HepG2 (cell line): Measurements from ENCODE around the gene CCDC157. TPM values are rescaled to one million over a fixed set of nuclear protein-coding genes. Genes with fewer than 3 reads are reported as not detected.

Source experiments
- ATAC-seq: fragments of 200-7000 bp; cut with Tn5 transposase; 3 replicates; pipeline ENCODE4 v1.9.1; 2020; ENCODE audit warnings: mild to moderate bottlenecking, moderate library complexity
- BruUV-seq: library from RNA; stranded (reverse); fragments of 400-500 nt; replicated peaks from 2 replicates; lab custom pipeline; 2021; lab: Mats Ljungman, UMichigan
- CTCF ChIA-PET: fragments of 300-600 bp; formaldehyde crosslinking; extraction: SDS; loops from one replicate; lab custom pipeline; 2021; ENCODE audit warnings: low total read pairs, inconsistent platforms, low intra/inter-chr PET ratio; lab: Yijun Ruan, JAX
- POLR2A ChIA-PET: fragments of 350-600 bp; sonication (Branson Sonifier 250); formaldehyde crosslinking; loops from one replicate; lab custom pipeline; 2020; ENCODE audit warnings: antibody characterized with exemption, inconsistent platforms; lab: Yijun Ruan, JAX
- DNase-seq: peaks from one replicate; pipeline ENCODE4 v3.0.0-alpha.2; 2015; ENCODE audit warnings: low spot score
- FAIRE-seq: peaks from 3 replicates; lab custom pipeline; 2011; peaks lifted over from hg19 to GRCh38; lab: Jason Lieb, UNC
- H2AFZ ChIP-seq: one replicate; pipeline ENCODE4 v1.6.1; 2011; ENCODE audit warnings: low read length, inconsistent platforms
- H3K27ac ChIP-seq: fragments of 300-600 bp; 3 replicates; pipeline ENCODE4 v1.8.0; 2011; ENCODE audit warnings: mixed run types, mild to moderate bottlenecking, mixed read lengths, low read length, inconsistent platforms; ENCODE audit not compliant: insufficient read depth; ENCODE audit errors: extremely low read length
- H3K27me3 ChIP-seq, 2 experiments: fragments of 200-600 bp in 1 of 2; 2 replicates in 1 of 2; 3 replicates in 1 of 2; pipeline versions ENCODE4 v1.6.0 to v1.8.0; 2011; ENCODE audit warnings: low read length in 2 of 2, mild to moderate bottlenecking in 2 of 2, moderate library complexity in 2 of 2, inconsistent platforms in 1 of 2; ENCODE audit not compliant: insufficient read depth in 2 of 2, control insufficient read depth in 1 of 2
- H3K36me3 ChIP-seq, 2 experiments: fragments of 200-600 bp in 1 of 2; replicated peaks in 1 of 2; 2 replicates in 1 of 2; 3 replicates in 1 of 2; pipeline versions ENCODE4 v1.5.1 to v1.8.0; 2011; ENCODE audit warnings: low read length in 2 of 2, inconsistent platforms in 1 of 2; ENCODE audit not compliant: insufficient read depth in 2 of 2, control insufficient read depth in 1 of 2
- H3K4me1 ChIP-seq: 2 replicates; pipeline ENCODE4 v1.5.1; 2012; ENCODE audit warnings: low read length, inconsistent platforms; ENCODE audit not compliant: insufficient read depth
- H3K4me2 ChIP-seq: 2 replicates; pipeline ENCODE4 v1.6.0; 2011; ENCODE audit warnings: low read depth, low read length, inconsistent platforms
- H3K4me3 ChIP-seq, 3 experiments: fragments of 200-600 bp in 1 of 3; sonication (generic), shearing (Covaris generic) in 1 of 3; replicated peaks in 1 of 3; 2 replicates each; pipeline ENCODE4 v1.5.1; 2011 to 2016; ENCODE audit warnings: low read length in 3 of 3, inconsistent platforms in 2 of 3, low read depth in 2 of 3, mild to moderate bottlenecking in 2 of 3, control low read depth in 1 of 3, mixed read lengths in 1 of 3; ENCODE audit not compliant: insufficient read depth in 1 of 3
- H3K79me2 ChIP-seq: one replicate; pipeline ENCODE4 v1.6.1; 2011; ENCODE audit warnings: low read length, inconsistent platforms; ENCODE audit not compliant: insufficient read depth
- H3K9ac ChIP-seq: 2 replicates; pipeline ENCODE4 v1.6.0; 2011; ENCODE audit warnings: mild to moderate bottlenecking, low read depth, low read length, inconsistent platforms; ENCODE audit not compliant: insufficient read depth
- H3K9me3 ChIP-seq: 2 replicates; pipeline ENCODE4 v1.5.1; 2012; ENCODE audit warnings: mild to moderate bottlenecking, low read length
- H4K20me1 ChIP-seq: 2 replicates; pipeline ENCODE4 v1.6.0; 2011; ENCODE audit warnings: inconsistent platforms, mild to moderate bottlenecking, low read length, moderate library complexity; ENCODE audit not compliant: insufficient read depth
- BHLHE40 ChIP-seq: IDR thresholded peaks from 2 replicates; pipeline ENCODE4 v1.6.1; 2011; ENCODE audit warnings: low read length, improper control_type of control experiment
- FOXA3 ChIP-seq: IDR thresholded peaks from 2 replicates; pipeline ENCODE4 v1.6.1; 2016; ENCODE audit warnings: missing genetic modification reagents, missing compliant biosample characterization
- GABPB1 ChIP-seq: IDR thresholded peaks from 2 replicates; pipeline ENCODE4 v1.6.1; 2016; ENCODE audit warnings: mild to moderate bottlenecking, missing genetic modification reagents, moderate library complexity, missing compliant biosample characterization
- HES4 ChIP-seq: sonication (generic); formaldehyde crosslinking; IDR thresholded peaks from 2 replicates; pipeline ENCODE4 v1.9.0; 2021; ENCODE audit warnings: mild to moderate bottlenecking, missing genetic modification reagents, borderline replicate concordance
- KLF13 ChIP-seq: sonication (generic); formaldehyde crosslinking; IDR thresholded peaks from 2 replicates; pipeline ENCODE4 v1.4.0; 2020; ENCODE audit warnings: mild to moderate bottlenecking, missing genetic modification reagents
- MAFK ChIP-seq, 2 experiments: IDR thresholded peaks in 1 of 2; conservative IDR thresholded peaks in 1 of 2; 2 replicates each; pipeline ENCODE4 v1.6.1; 2011; ENCODE audit warnings: improper control_type of control experiment in 2 of 2, low read length in 2 of 2
- PBX2 ChIP-seq: IDR thresholded peaks from 2 replicates; pipeline ENCODE4 v1.6.1; 2016; ENCODE audit warnings: control low read depth
- PCBP1 ChIP-seq: fragments of 200-400 bp; formaldehyde crosslinking; IDR thresholded peaks from 2 replicates; pipeline ENCODE4 v1.6.1; 2017; ENCODE audit warnings: mild to moderate bottlenecking, low read depth, low read length, borderline replicate concordance
- TRIM24 ChIP-seq: sonication (generic); formaldehyde crosslinking; IDR thresholded peaks from 2 replicates; pipeline ENCODE4 v1.8.0; 2022; ENCODE audit warnings: mild to moderate bottlenecking, missing genetic modification reagents
- ZKSCAN5 ChIP-seq: sonication (generic); formaldehyde crosslinking; IDR thresholded peaks from 2 replicates; pipeline ENCODE4 v1.5.1; 2020; ENCODE audit warnings: mild to moderate bottlenecking, missing genetic modification reagents
- ZNF10 ChIP-seq: sonication (generic); formaldehyde crosslinking; IDR thresholded peaks from 2 replicates; pipeline ENCODE4 v1.4.0; 2020; ENCODE audit warnings: mild to moderate bottlenecking, low read depth, missing genetic modification reagents, borderline replicate concordance
- WGBS: methylation state at CpG from one replicate; pipeline ENCODE4 v1.1.6; 2017; ENCODE audit warnings: low lambda C conversion rate; 5-methylcytosine and 5-hydroxymethylcytosine counted together
- in situ Hi-C: cut with HindIII; loops from 2 replicates; pipeline ENCODE4 v1.10.0; 2017; ENCODE audit warnings: low pct_unique_long_range_greater_than_20kb; ENCODE audit not compliant: extremely low pct_ligation_motif_present
- intact Hi-C: fragments of 100-400 bp; cut with micrococcal nuclease; formaldehyde crosslinking; loops from one replicate; pipeline ENCODE4 v1.10.0; 2022; ENCODE audit not compliant: unreplicated experiment
- polyA plus RNA-seq, 8 experiments: library from polyadenylated mRNA; depleted of rRNA in 3 of 8; stranded (reverse) in 7 of 8; unstranded in 1 of 8; fragments of >200 nt; fragmentation: Illumina TruSeq in 4 of 8; extraction: Trizol in 4 of 8; gene quantifications; 2 replicates each; pipeline versions ENCODE4 v1.2.1 to v1.2.3, GENCODE V29; 2011 to 2016; ENCODE audit warnings: low read depth in 4 of 8, missing spikeins in 1 of 8, mixed read lengths in 1 of 8; ENCODE audit not compliant: insufficient read depth in 1 of 8
- total RNA-seq, 5 experiments: library from RNA; depleted of rRNA; stranded (reverse); fragments of >200 nt; fragmentation: Illumina TruSeq; extraction: Trizol; gene quantifications; 2 replicates each; pipeline ENCODE4 v1.2.3, GENCODE V29; 2016; ENCODE audit warnings: low read depth in 1 of 5
- TF ChIP-seq, protein P1 (sequence below): fragments of 450-650 bp; IDR thresholded peaks from 2 replicates; pipeline ENCODE4 v1.6.1; 2017
- TF ChIP-seq, protein P2 (sequence below): sonication (generic); formaldehyde crosslinking; IDR thresholded peaks from 2 replicates; pipeline ENCODE4 v1.4.0; 2020; ENCODE audit warnings: missing genetic modification reagents, borderline replicate concordance
- TF ChIP-seq, protein P3 (sequence below): sonication (generic); formaldehyde crosslinking; IDR thresholded peaks from 2 replicates; pipeline ENCODE4 v1.5.1; 2020; ENCODE audit warnings: missing genetic modification reagents, mild to moderate bottlenecking, borderline replicate concordance
- TF ChIP-seq, protein P4 (sequence below): sonication (generic); formaldehyde crosslinking; IDR thresholded peaks from 2 replicates; pipeline ENCODE4 v1.5.0; 2020; ENCODE audit warnings: mild to moderate bottlenecking, missing genetic modification reagents, borderline replicate concordance

CCDC157 gene
- total and polyA plus RNA-seq, 2 of the 13 experiments (the other 11 are each of a cell fraction or from before 2014, with no cell fraction given): 1.4 to 1.6 TPM

DNA sequence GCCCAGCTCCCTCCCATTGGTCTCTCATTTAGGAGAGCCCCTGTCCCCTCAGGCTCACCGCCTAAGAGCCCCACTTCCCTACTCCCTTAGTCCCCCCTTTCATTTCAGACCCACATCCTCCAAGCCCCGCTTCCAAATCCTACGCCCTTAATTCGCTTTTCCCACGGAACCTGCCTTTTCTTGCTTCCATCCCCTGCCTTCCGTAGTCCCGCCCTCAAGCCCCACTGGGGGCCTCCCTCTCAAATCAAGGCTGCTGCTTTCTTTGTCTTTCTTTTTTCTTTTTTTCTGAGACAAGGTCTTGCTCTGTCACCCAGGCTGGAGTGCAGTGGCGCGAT lies 396 bp downstream of the CCDC157 start:
- H3K27ac ChIP-seq: peak overlapping the region; percentile 93
- no peak for FAIRE-seq
- no TSS peak for BruUV-seq

More for the DNA sequence above, 396 bp downstream of the CCDC157 start:
- peak overlapping the region; percentile 83 for H3K4me2 ChIP-seq
- peaks cover 5 to 21% of the 10 kb centered on the region in 2 experiments; a peak in 4 of 5 replicates for H3K36me3 ChIP-seq
- in situ Hi-C loops: no loop called here
- no peaks in the 10 kb centered on the region for H3K9me3 ChIP-seq
- ATAC-seq (no peak), DNase-seq (no peak)
- peaks cover 44% of the 10 kb centered on the region for H3K4me1 ChIP-seq
- ChIA-PET CTCF (no interaction called here), POLR2A (interaction anchor here (0.7 to 2.0 kb wide), 16 partner anchors 11 to 94 kb away, joined by 3 to 39 read pairs (median 4); partner anchors contain the start of genes CASTOR1, RNF215 and TBC1D10A)
- WGBS: 11% methylated on average over 9 of the region's 9 CpGs
- no peak overlapping the region for H2AFZ ChIP-seq
- peaks cover 27% of the 10 kb centered on the region for H3K79me2 ChIP-seq
- H3K27me3 ChIP-seq: no peaks in the 10 kb centered on the region; a peak in 2 of 5 replicates
- H4K20me1 ChIP-seq: peaks cover 19% of the 10 kb centered on the region
- H3K4me3 ChIP-seq: peak overlapping the region; percentile 89 to 99 (median 96)
- H3K9ac ChIP-seq: peak overlapping the region; percentile 99
- intact Hi-C loops: no loop called here
- TF ChIP-seq, protein P1, sequence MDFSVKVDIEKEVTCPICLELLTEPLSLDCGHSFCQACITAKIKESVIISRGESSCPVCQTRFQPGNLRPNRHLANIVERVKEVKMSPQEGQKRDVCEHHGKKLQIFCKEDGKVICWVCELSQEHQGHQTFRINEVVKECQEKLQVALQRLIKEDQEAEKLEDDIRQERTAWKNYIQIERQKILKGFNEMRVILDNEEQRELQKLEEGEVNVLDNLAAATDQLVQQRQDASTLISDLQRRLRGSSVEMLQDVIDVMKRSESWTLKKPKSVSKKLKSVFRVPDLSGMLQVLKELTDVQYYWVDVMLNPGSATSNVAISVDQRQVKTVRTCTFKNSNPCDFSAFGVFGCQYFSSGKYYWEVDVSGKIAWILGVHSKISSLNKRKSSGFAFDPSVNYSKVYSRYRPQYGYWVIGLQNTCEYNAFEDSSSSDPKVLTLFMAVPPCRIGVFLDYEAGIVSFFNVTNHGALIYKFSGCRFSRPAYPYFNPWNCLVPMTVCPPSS: no peak
- TF ChIP-seq, protein P2, sequence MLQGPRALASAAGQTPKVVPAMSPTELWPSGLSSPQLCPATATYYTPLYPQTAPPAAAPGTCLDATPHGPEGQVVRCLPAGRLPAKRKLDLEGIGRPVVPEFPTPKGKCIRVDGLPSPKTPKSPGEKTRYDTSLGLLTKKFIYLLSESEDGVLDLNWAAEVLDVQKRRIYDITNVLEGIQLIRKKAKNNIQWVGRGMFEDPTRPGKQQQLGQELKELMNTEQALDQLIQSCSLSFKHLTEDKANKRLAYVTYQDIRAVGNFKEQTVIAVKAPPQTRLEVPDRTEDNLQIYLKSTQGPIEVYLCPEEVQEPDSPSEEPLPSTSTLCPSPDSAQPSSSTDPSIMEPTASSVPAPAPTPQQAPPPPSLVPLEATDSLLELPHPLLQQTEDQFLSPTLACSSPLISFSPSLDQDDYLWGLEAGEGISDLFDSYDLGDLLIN (CRISPR knock-in tag): no peak
- no peak for TF ChIP-seq BHLHE40
- no peak for TF ChIP-seq PBX2 (CRISPR knock-in tag)
- no peak for TF ChIP-seq FOXA3 (CRISPR knock-in tag)
- TF ChIP-seq PCBP1: no peak
- TF ChIP-seq ZKSCAN5 (CRISPR knock-in tag): no peak
- no peak for TF ChIP-seq MAFK (conservative IDR thresholded peaks at IDR 0.05 in 1 of 2, IDR thresholded peaks at IDR 0.05 in 1 of 2; ENCODE audit: low read length in 2 of 2)
- TF ChIP-seq GABPB1: no peak
- TF ChIP-seq TRIM24 (CRISPR knock-in tag): no peak
- TF ChIP-seq, protein P3, sequence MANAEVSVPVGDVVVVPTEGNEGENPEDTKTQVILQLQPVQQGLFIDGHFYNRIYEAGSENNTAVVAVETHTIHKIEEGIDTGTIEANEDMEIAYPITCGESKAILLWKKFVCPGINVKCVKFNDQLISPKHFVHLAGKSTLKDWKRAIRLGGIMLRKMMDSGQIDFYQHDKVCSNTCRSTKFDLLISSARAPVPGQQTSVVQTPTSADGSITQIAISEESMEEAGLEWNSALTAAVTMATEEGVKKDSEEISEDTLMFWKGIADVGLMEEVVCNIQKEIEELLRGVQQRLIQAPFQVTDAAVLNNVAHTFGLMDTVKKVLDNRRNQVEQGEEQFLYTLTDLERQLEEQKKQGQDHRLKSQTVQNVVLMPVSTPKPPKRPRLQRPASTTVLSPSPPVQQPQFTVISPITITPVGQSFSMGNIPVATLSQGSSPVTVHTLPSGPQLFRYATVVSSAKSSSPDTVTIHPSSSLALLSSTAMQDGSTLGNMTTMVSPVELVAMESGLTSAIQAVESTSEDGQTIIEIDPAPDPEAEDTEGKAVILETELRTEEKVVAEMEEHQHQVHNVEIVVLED (CRISPR knock-in tag): no peak
- TF ChIP-seq HES4: no peak
- no peak for TF ChIP-seq KLF13 (CRISPR knock-in tag)
- TF ChIP-seq, protein P4, sequence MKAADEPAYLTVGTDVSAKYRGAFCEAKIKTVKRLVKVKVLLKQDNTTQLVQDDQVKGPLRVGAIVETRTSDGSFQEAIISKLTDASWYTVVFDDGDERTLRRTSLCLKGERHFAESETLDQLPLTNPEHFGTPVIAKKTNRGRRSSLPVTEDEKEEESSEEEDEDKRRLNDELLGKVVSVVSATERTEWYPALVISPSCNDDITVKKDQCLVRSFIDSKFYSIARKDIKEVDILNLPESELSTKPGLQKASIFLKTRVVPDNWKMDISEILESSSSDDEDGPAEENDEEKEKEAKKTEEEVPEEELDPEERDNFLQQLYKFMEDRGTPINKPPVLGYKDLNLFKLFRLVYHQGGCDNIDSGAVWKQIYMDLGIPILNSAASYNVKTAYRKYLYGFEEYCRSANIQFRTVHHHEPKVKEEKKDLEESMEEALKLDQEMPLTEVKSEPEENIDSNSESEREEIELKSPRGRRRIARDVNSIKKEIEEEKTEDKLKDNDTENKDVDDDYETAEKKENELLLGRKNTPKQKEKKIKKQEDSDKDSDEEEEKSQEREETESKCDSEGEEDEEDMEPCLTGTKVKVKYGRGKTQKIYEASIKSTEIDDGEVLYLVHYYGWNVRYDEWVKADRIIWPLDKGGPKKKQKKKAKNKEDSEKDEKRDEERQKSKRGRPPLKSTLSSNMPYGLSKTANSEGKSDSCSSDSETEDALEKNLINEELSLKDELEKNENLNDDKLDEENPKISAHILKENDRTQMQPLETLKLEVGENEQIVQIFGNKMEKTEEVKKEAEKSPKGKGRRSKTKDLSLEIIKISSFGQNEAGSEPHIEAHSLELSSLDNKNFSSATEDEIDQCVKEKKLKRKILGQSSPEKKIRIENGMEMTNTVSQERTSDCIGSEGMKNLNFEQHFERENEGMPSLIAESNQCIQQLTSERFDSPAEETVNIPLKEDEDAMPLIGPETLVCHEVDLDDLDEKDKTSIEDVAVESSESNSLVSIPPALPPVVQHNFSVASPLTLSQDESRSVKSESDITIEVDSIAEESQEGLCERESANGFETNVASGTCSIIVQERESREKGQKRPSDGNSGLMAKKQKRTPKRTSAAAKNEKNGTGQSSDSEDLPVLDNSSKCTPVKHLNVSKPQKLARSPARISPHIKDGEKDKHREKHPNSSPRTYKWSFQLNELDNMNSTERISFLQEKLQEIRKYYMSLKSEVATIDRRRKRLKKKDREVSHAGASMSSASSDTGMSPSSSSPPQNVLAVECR (CRISPR knock-in tag): no peak; the same call in 1 of the 2 replicates
- no peak for TF ChIP-seq ZNF10
